Measurements from ENCODE around the gene ERCC5.

DNA sequence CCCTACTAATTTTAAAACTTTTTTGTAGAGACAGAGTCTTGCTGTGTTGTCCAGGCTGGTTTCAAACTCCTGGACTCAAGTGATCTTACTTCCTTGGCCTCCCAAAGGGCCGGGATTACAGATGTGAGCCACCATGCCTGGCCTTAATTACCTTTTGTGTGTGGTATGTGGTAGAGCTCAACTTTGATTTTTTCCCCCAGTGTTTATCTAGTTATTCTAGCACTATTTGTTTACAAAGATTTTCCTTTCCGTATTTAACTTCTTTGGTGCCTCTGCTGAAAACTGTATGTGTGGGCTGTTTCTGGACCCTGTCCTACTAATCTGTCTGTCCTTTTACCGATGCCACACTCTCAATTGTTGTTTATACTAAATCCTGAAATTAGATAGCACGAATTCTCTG, 9.4 kb upstream of the ERCC5 start:
- TF ChIP-seq CTCF (IDR thresholded peaks at IDR 0.05) (no peak), POLR2A (IDR thresholded peaks at IDR 0.05) (no peak)

Measured in heart left ventricle (tissue), 13 donors.